GM18498 (cell line): Measurements from ENCODE around the gene KCNN1.
"Not testable (repeated sequence)": the region's sequence is repeated elsewhere in the genome, so short reads cannot be mapped to it uniquely, and the experiment has no call there.

Experiments
- ATAC-seq: cut with Tn5 transposase; IDR thresholded peaks from one replicate; pipeline ENCODE4 v1.9.1; 2021; ENCODE audit warnings: mild to moderate bottlenecking, moderate library complexity; ENCODE audit not compliant: unreplicated experiment

The KCNN1 gene

GRCh38 chr19:17967257-17968051, 547 bp downstream of the KCNN1 start:
- no peak for ATAC-seq

DNA sequence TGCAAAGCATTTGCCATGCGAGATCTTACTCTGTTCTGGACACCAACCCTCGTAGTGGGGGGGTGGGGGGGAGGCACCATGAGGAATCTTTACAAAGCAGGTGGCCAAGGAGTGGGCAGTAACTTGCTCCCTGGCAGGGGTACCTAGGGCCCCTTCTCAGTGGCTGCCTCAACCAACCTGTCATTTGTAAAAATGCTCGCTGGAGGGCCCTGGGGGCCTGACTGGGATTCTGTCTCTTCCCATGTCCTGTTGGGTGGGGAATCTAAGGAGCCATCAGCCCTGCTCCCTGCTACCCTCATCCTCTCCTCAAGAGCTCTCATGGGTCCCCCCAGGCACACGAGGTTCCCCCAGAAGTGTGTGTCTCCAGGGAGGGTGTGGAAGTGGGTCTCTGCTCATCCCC, 1.5 kb downstream of the KCNN1 start:
- ATAC-seq, result no peak

DNA sequence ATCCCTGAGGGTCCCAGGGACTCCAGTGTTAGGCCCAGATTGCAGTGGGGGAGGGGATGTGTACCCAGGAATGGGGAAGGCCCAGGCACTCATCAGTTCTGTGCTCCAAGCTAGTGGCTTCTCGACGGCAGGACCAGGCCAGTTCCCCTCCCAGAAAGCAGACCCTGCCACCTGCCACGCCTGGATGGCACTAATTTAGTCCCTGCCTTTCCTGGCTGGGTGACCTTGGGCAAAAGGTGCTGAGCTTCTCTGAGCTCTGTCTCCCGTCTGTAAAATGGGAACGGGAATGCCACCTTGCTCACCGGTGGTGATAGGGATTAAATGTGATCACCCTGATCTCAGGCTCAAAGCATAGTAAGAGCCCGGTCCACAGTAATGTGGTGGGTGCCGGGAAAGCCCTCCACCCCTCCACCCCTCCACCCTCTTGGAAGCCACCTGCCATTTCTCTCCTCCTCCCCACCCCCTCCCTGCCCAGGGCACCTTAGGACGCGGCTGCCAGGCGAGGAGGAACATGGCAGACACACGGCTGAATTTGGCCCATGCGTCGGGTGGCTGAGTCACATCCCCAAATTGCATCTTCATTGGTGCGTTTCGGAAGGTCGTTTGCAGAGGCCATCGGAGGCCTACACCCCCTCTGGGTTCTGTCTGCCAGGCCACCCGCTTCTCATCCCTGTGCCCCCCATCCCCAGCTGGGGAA, 2.3 kb downstream of the KCNN1 start:
- ATAC-seq, result no peak

GRCh38 chr19:17972230-17972629, 5.3 kb downstream of the KCNN1 start:
- ATAC-seq, result no peak

- no peak for ATAC-seq
Measured at GRCh38 chr19:17973759-17974158, 6.9 kb downstream of the KCNN1 start.

- no peak for ATAC-seq
Measured at GRCh38 chr19:17974551-17974950, 7.6 kb downstream of the KCNN1 start.

GRCh38 chr19:17975032-17975431, 8.1 kb downstream of the KCNN1 start:
- no peak for ATAC-seq

GRCh38 chr19:17977021-17977420, 10.1 kb downstream of the KCNN1 start:
- ATAC-seq, result no peak

DNA sequence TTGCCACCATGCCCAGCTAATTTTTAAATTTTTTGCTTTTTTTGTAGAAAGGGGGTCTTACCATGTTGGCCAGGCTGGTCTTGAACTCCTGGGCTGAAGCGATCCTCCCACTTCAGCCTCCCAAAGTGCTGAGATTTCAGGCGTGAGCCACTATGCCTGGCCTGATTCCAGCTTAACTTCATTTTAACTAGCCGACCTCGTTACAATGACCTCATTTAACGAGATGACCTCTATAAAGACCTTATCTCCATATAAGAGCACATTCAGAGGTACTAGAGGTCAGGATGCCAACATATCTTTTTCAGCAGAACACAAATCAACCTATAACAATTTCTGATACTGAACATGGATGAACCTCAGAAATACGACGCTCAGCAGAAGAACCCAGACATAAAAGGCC, 10.6 kb downstream of the KCNN1 start:
- no peak for ATAC-seq

DNA sequence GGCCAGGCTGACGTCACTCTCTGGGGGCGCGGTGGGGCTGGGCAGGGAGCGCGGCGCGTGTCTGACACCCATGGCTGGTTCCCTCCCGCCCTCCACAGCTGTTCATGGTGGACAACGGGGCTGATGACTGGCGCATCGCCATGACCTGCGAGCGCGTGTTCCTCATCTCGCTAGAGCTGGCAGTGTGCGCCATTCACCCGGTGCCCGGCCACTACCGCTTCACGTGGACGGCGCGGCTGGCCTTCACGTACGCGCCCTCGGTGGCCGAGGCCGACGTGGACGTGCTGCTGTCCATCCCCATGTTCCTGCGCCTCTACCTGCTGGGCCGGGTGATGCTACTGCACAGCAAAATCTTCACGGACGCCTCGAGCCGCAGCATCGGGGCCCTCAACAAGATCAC, 14.7 kb downstream of the KCNN1 start:
- ATAC-seq, result no peak

DNA sequence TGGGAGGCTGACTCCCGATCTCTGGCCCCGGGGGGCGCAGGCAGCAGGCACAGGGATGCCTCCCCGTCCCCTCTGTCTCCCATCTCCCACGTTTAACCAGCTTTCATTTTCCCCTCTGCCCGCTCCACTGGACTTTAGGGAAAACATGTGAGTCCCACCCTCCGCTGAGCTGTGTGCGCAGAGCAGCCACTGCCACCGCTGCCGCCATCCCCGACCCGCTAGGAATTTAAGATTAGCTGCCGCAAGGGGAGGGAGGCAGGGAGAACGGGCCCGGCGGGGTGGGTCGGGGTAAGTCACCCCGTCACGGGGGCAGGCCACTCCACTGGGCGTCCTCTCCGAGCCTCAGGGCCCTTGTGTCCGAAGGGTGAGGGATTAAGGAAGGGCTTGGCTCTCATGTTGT, 15.5 kb downstream of the KCNN1 start:
- ATAC-seq, result no peak

GRCh38 chr19:17985037-17985818, 18.3 kb downstream of the KCNN1 start:
- no peak for ATAC-seq

DNA sequence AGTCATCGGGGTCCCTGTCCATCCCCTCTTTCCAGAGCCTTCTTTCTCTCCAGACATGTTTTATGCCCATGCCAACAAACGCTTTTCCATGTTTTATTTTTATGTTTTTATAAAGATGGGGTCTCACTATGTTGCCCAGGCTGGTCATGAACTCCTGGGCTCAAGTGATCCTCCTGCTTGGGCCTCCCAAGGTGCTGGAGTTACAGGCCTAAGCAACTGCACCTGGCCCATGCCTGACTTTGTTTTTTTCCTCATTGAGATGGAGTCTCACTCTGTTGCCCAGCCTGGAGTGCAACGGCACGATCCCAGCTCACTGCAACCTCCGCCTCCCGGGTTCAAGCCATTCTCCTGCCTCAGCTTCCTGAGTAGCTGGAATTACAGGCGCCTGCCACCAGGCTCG, 19.7 kb downstream of the KCNN1 start:
- not testable (repeated sequence) for ATAC-seq

- ATAC-seq, result no peak
Measured at GRCh38 chr19:17988161-17988560, 21.3 kb downstream of the KCNN1 start.

- ATAC-seq, result no peak
Measured at GRCh38 chr19:17989425-17990094, 22.7 kb downstream of the KCNN1 start.

- no peak for ATAC-seq
Measured at GRCh38 chr19:17993076-17993813, 26.3 kb downstream of the KCNN1 start.

DNA sequence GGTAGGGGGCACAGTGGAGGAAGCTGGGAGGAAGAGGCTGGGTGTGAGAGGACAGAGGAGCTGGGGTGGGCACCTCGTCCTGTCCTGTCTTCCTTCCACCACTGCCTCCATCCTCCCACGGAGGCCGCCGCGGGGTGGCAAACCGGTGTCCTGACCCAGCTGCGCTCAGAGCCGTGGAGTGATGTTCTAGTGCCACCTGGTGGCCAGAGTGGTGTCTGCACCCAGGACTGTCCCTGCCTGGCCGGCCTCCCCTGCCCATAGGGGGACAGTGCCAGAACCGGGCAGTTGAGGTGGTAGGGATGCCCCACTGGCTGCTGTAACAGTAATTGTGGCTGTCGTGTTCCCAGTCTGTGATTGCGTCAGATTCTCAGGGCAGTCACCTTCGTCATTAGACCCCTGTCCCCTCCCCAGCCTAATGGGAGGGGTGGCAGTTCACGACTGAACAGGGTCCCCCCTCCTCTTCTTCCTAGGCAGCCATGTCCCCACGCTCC, 30.0 kb downstream of the KCNN1 start:
- peak; percentile 50 for ATAC-seq

DNA sequence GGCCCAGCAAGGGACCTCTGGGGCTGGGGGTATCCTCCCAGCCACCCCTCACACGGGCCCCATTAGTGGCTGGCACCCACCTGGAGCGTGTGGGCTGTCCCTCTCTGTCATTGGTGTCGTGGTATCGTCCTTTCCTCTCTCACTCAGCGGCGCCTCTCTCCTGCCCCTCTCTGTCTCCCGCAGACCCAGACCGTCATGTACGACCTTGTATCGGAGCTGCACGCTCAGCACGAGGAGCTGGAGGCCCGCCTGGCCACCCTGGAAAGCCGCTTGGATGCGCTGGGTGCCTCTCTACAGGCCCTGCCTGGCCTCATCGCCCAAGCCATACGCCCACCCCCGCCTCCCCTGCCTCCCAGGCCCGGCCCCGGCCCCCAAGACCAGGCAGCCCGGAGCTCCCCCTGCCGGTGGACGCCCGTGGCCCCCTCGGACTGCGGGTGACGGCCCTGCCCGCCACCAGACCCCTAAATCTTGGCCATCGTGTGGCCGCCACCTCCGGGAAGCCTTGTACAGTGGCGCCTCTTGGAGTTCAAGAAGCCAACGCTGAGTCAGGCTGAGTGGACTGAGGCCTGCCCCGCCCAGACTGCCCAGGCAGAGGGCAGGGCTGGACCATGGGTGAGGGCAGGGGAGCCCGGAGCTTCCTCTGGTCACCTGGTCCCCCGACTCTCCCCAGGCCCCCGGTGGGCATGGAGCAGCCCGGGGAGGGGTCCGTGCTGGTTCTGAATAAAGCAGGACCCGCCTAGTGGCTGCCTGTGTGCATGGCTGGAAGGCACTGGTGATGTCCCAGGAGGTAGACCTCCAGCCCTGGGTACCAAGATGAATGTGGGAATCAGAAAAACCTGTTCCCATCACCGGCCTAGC, 31.3 kb downstream of the KCNN1 start:
- ATAC-seq, result no peak

GRCh38 chr19:17998827-17999150, 31.9 kb downstream of the KCNN1 start:
- no peak for ATAC-seq
